GM10248 (cell line): Measurements from ENCODE around the gene METTL13.

Experiments
- CTCF ChIA-PET: fragments of 300-600 bp; sonication (Branson Sonifier 250); formaldehyde crosslinking; extraction: SDS; loops from one replicate; lab custom pipeline; 2021; ENCODE audit warnings: antibody characterized with exemption; lab: Yijun Ruan, JAX
- POLR2A ChIA-PET: fragments of 350-650 bp; sonication (Branson Sonifier 250); formaldehyde crosslinking; extraction: SDS; loops from one replicate; lab custom pipeline; 2020; ENCODE audit warnings: antibody characterized with exemption; lab: Yijun Ruan, JAX
- DNase-seq: peaks from one replicate; pipeline ENCODE4 v3.0.0; 2012; ENCODE audit errors: extremely low spot score
- CTCF ChIP-seq: IDR thresholded peaks from 2 replicates; pipeline ENCODE4 v1.5.1; 2012; ENCODE audit warnings: mild to moderate bottlenecking, low read depth; ENCODE audit errors: extremely low read depth, missing control alignments, control extremely low read depth

METTL13 gene

GRCh38 chr1:171841931-171842761 lies 60.7 kb downstream of the METTL13 start:
- TF ChIP-seq CTCF, result no peak
- POLR2A ChIA-PET, result no interaction called here
- CTCF ChIA-PET, result interaction anchor here (1.1 to 2.1 kb wide), 2 partner anchors 9 to 41 kb away, joined by 3 to 10 read pairs; no protein-coding TSS in a partner anchor
- DNase-seq, result peak; percentile 20

- POLR2A ChIA-PET, result no interaction called here
- CTCF ChIA-PET, result interaction anchor here (0.9 to 1.5 kb wide), 4 partner anchors 10 to 44 kb away, joined by 3 to 5 read pairs (median 4); no protein-coding TSS in a partner anchor
- no peak for TF ChIP-seq CTCF
- no peak for DNase-seq
These were observed 62.9 kb downstream of the METTL13 start for GRCh38 chr1:171844381-171844780.

GRCh38 chr1:171845998-171846397 lies 64.5 kb downstream of the METTL13 start:
- no peak for DNase-seq
- ChIA-PET CTCF (interaction anchor here (0.9 kb wide), 1 partner anchor 11 kb away, joined by 3 read pairs; no protein-coding TSS in a partner anchor), POLR2A (no interaction called here)
- TF ChIP-seq CTCF, result no peak
